Measurements from ENCODE around the gene POLH.
A peak's percentile ranks its signal among the peaks of the same experiment; 100 is the strongest.
"Not testable (repeated sequence)": the region's sequence is repeated elsewhere in the genome, so short reads cannot be mapped to it uniquely, and the experiment has no call there.

The POLH gene

GRCh38 chr6:43575772-43576551 lies at the start of gene POLH, which contains the start of gene XPO5:
Gene POLH (plus strand): TSS chr6:43576185. CDS start chr6:43582320, 6,135 bp downstream.
Gene XPO5 (minus strand): TSS chr6:43576038. CDS start chr6:43575864, 174 bp downstream.
- peak; percentile 92 for DNase-seq

GRCh38 chr6:43532201-43532600 lies 43.8 kb upstream of the POLH start:
- DNase-seq: no peak

- DNase-seq: not testable (repeated sequence)
Measured at GRCh38 chr6:43538986-43539385, 37.0 kb upstream of the POLH start.

DNA sequence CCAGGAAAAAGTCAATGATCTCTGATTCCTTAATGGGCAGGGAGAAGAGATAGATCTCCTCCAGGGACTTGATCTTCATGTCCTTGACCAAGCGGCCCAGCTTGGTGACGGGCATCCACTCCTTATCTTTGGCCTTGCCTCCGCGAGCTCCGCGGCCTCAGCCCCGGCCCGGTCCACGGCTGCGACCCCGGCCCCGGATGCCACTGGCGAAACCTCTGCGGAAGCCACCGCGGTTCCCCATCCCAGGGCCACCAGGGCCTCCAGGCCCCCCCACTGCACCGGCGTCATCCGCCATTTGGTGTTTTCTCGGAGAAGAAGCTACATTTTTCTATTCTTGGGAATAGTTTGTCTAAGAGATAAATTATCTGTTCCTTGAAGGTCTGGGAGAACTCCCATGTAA lies 36.6 kb upstream of the POLH start:
- DNase-seq: not testable (repeated sequence)

DNA sequence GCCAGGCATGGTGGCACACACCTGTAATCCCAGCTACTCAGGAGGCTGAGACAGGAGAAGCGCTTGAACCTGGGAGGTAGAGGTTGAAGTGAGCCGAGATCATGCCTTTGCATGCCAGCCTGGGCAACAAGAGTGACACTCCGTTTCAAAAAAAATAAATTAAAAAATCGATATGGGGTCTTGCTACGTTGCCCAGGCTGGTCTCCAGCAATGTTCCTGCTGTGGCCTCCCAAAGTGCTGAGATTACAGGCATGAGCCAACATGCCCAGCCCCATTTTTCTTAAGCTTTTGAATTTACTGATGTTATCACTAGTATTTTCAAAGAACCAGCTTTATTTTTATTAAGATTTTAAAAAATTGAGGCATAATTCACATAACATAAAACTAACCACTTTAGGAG lies 35.5 kb upstream of the POLH start:
- no peak for DNase-seq

GRCh38 chr6:43541774-43542471 lies 34.1 kb upstream of the POLH start:
- no peak for DNase-seq

DNA sequence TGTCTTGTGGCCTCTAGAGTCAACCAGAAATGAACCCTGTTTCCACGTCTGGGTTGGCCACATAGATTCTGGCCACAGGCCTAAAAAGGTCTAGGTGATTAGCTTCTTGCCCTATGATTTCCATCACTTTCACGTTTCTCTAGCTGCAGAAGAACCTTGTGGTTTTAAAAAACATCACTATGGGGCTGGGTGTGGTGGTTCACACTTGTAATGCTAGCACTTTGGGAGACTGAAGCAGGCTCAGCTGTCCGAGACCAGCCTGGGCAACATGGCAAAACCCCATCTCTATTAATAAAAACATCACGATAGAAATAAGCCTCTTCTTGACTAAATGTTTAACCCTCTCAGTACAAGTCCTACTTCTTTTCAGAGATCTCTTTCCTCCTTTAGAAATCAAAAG lies 31.5 kb upstream of the POLH start:
- DNase-seq: no peak

GRCh38 chr6:43547222-43547621 lies 28.8 kb upstream of the POLH start:
- DNase-seq: no peak

GRCh38 chr6:43557620-43558019 lies 18.4 kb upstream of the POLH start:
- DNase-seq: not testable (repeated sequence)

- DNase-seq: no peak
Measured at GRCh38 chr6:43559328-43559727, 16.7 kb upstream of the POLH start.

GRCh38 chr6:43570876-43571441 lies 5.0 kb upstream of the POLH start:
- DNase-seq: no peak

DNA sequence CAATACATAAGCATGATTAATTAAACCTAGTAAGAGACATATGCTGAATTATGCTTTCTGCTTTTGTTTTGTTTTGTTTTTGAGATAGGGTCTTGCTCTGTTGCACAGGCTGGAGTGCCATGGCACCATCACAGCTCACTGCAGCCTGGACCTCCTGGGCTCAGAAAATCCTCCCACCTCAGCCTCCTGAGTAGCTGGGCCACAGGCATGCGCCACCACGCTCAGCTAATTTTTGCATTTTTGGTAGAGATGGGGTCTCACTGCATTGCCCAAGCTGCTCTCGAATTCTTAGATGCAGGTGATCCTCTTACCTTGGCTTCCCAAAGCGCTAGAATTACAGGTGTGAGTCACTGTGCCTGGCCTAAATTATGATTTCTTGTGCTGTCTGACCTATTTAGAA lies 4.0 kb upstream of the POLH start:
- no peak for DNase-seq

GRCh38 chr6:43575105-43575771 lies 747 bp upstream of the POLH start:
- peak; percentile 48 for DNase-seq

DNA sequence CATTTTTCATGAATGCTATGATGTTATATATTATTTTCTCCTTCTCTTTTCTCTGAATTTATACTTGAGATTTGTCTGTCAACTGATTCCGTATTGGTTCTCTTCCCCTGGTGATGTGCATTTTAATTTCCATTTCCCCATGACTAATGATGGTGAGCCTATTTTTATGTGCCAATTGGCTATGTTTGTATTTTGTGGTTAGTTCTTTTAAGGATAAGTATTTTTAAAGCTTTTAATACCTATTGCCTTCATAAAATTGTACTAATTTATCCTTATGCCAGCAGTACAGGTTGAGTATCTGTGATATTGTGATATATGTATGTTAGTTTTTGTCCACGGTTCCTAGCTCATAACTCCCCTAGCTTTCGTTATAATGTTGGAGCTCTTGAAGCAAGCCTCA lies 2.8 kb downstream of the POLH start:
- DNase-seq: no peak

GRCh38 chr6:43579171-43579570 lies 3.2 kb downstream of the POLH start:
- no peak for DNase-seq

DNA sequence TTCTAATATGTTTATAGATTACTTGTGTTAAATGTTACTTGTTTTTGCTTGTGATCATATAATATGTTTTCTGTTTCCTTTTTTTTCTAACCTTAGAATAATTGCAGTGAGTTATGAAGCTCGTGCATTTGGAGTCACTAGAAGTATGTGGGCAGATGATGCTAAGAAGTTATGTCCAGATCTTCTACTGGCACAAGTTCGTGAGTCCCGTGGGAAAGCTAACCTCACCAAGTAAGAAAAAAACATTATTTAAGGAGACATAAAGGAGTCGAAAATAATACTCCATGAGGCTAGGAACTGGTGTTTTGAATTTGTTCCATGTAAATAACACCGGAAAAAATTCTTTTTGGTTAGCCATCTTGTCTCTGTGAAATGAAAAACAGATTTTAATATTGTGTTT lies 6.9 kb downstream of the POLH start:
- no peak for DNase-seq

DNA sequence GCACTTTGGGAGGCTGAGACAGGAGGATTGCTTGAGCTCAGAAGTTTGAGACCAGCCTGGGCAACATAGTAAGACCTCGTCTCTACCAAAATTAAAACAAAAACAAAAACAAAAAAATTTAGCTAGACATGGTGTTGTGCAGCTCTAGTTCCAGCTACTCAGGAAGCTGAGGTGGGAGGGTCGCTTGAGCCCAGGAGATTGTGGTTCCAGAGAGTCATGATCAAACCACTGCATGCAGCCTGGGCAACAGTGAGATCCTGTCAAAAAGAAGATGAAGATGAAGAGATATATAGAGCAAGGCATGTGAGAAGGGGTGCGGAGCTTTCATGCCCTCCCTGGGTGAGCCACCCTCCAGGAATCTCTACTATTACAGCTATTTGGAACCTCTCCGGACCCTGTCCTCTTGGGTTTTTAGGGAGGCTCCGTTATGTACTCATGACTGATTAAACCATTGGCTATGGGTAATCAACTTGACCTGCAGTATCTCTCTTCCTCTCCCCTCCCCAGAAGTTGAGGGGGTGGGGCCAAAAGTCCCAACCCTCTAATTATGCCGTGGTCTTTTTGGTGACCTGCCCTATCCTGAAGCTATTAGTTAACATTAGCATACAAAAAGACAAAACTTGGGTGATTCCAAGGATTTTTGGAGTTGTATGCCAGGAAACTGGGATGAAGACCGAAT lies 9.0 kb downstream of the POLH start:
- no peak for DNase-seq

DNA sequence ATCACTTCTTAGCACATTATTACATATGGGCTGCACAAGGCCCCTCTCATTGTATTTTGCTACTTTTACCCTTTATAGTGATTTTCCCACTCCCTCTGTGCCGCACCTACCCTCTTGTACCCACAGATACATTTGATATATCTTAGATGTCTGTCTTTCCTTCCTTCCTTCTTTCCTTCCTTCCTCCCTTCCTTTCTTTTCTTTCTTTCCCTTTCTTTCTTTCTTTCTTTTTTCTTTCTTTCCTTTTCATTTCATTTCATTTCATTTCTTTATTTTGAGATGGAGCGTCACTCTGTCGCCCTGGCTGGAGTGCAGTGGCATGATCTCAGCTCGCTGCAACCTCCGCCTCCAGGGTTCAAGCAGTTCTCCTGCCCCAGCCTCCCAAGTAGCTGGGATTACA lies 12.2 kb downstream of the POLH start:
- no peak for DNase-seq

DNA sequence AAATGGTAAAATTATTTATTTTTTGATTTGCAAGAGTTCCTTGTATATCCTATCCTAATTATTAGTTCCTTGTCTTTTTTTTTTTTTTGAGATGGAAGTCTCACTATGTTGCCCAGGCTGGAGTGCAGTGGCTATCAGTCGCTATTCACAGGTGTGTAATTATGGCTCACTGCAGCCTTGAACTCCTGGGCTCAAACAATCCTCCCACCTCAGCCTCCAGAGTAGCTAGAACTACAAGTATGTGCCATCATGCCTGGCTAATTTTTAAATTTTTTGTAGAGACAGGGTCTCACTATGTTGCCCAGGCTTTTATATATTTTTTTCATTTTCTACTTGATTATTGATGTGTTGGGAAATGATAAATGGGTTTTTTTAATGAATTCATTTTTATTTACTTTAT lies 13.6 kb downstream of the POLH start:
- not testable (repeated sequence) for DNase-seq

- DNase-seq: no peak
Measured at GRCh38 chr6:43593938-43594337, 18.0 kb downstream of the POLH start.

DNA sequence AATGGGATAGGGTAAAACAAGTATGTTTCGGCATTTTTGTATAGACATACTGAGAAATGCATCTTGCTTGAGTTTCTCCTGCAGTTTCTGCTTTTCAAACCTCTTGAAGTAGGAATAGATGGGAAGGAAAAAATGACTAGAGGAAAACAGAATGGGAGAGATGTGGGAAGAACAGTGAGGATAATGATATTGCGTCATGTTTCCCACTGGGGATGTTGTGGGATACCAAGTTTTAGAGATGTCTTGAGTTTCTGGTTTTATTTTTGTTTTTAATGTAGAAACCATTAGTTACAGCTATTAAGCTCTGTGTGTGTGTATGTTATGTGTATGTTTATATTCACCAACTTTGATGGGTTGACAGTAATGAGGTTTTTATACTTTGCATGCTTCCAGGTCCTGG lies 24.6 kb downstream of the POLH start:
- DNase-seq: no peak

DNA sequence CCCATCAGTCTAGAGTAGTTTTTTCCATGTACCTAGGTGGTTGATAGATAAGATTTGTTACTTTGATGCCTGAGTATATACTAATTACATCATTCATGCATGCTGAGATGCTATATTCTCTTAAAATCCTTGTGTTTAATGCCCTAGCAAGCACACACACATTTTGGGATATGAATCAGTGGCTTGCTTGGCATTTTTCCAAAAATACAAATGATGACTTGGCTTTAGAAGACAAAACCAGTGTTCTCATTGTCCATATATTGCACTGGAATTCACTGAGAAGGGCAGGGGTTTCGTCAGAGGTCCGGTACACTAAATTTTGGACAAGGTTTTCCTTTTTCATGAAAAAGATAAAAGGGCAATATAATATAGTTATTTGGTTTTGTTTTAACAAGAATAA lies 28.2 kb downstream of the POLH start:
- no peak for DNase-seq

GRCh38 chr6:43606019-43606418 lies 30.0 kb downstream of the POLH start:
- DNase-seq: no peak

All from stimulated activated CD4-positive, alpha-beta T cell treated with anti-CD3 and anti-CD28 coated beads, Interleukin-4, amount 100 ng/mL, for 1 hour (primary cell).